Measurements from ENCODE around the gene GLI3.

DNA sequence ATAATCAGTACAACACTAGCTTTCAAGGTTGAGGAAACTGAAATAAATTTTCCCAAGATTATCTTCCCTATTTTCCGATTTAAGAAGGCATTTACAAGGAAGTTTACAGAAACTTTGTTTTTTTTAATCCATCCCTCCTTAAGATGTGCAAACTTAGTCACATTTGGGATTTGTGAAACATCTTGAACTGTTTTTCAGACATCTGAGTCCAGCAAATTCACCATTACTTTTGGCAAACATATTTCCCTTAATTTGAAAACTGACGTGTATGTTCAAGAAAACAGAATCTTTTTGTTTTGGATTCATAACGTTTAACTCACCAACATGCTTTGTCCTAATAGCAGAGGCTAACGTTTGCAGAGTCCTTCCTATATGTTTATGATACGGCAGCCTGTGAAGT, 19.5 kb downstream of the GLI3 start:
- TF ChIP-seq, protein P1, sequence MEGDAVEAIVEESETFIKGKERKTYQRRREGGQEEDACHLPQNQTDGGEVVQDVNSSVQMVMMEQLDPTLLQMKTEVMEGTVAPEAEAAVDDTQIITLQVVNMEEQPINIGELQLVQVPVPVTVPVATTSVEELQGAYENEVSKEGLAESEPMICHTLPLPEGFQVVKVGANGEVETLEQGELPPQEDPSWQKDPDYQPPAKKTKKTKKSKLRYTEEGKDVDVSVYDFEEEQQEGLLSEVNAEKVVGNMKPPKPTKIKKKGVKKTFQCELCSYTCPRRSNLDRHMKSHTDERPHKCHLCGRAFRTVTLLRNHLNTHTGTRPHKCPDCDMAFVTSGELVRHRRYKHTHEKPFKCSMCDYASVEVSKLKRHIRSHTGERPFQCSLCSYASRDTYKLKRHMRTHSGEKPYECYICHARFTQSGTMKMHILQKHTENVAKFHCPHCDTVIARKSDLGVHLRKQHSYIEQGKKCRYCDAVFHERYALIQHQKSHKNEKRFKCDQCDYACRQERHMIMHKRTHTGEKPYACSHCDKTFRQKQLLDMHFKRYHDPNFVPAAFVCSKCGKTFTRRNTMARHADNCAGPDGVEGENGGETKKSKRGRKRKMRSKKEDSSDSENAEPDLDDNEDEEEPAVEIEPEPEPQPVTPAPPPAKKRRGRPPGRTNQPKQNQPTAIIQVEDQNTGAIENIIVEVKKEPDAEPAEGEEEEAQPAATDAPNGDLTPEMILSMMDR (IDR thresholded peaks at IDR 0.05; ENCODE audit: low read length): no peak
- TF ChIP-seq EZH2 (optimal IDR thresholded peaks at IDR 0.05; ENCODE audit: low read depth, low read length): no peak
- TF ChIP-seq EZH2phosphoT487 (IDR thresholded peaks at IDR 0.05; ENCODE audit: low read length): no peak
